GM12864 (cell line): ENCODE measurements around the gene NATD1.
A peak's percentile ranks its signal among the peaks of the same experiment; 100 is the strongest.

ENCODE experiments used
- DNase-seq: peaks from one replicate; pipeline ENCODE4 v3.0.0-alpha.2; 2011; ENCODE audit warnings: low read depth
- H3K4me3 ChIP-seq: 2 replicates; pipeline ENCODE4 v1.5.1; 2011; ENCODE audit warnings: mild to moderate bottlenecking, low read depth, low read length, control low read depth
- CTCF ChIP-seq: IDR thresholded peaks from 2 replicates; pipeline ENCODE4 v1.5.1; 2011; ENCODE audit warnings: low read depth, mild to moderate bottlenecking, moderate library complexity, low read length, control low read depth, inconsistent platforms; ENCODE audit errors: missing control alignments

The NATD1 gene

GRCh38 chr17:21275047-21275578 is 21.9 kb upstream of the NATD1 start:
- no peak for DNase-seq
- H3K4me3 ChIP-seq = peak overlapping the region; percentile 69
- no peak for TF ChIP-seq CTCF

- DNase-seq = no peak
- no peak overlapping the region for H3K4me3 ChIP-seq
- no peak for TF ChIP-seq CTCF
These were observed 19.9 kb upstream of the NATD1 start for GRCh38 chr17:21272881-21273792.

- no peak for DNase-seq
- no peak overlapping the region for H3K4me3 ChIP-seq
- no peak for TF ChIP-seq CTCF
These were observed 19.0 kb upstream of the NATD1 start for GRCh38 chr17:21272250-21272649.

- no peak for TF ChIP-seq CTCF
- no peak overlapping the region for H3K4me3 ChIP-seq
- DNase-seq = no peak
These were observed 18.4 kb upstream of the NATD1 start for GRCh38 chr17:21271454-21272183.

GRCh38 chr17:21269394-21269793 is 16.2 kb upstream of the NATD1 start:
- no peak overlapping the region for H3K4me3 ChIP-seq
- no peak for TF ChIP-seq CTCF
- no peak for DNase-seq

GRCh38 chr17:21268596-21269188 is 15.5 kb upstream of the NATD1 start:
- no peak for TF ChIP-seq CTCF

More at GRCh38 chr17:21268596-21269188, 15.5 kb upstream of the NATD1 start:
- no peak for DNase-seq
- no peak overlapping the region for H3K4me3 ChIP-seq
